HG02798 (cell line): ENCODE results near the gene MAST2.

Source experiments
- ATAC-seq: cut with Tn5 transposase; IDR thresholded peaks from one replicate; pipeline ENCODE4 v1.9.1; 2021; ENCODE audit warnings: mild to moderate bottlenecking; ENCODE audit not compliant: unreplicated experiment, poor library complexity

MAST2 gene

GRCh38 chr1:46084553-46085451 is 281.4 kb downstream of the MAST2 start:
- no peak for ATAC-seq
